ENCODE results near the gene RPS17.

Gene RPS17

DNA sequence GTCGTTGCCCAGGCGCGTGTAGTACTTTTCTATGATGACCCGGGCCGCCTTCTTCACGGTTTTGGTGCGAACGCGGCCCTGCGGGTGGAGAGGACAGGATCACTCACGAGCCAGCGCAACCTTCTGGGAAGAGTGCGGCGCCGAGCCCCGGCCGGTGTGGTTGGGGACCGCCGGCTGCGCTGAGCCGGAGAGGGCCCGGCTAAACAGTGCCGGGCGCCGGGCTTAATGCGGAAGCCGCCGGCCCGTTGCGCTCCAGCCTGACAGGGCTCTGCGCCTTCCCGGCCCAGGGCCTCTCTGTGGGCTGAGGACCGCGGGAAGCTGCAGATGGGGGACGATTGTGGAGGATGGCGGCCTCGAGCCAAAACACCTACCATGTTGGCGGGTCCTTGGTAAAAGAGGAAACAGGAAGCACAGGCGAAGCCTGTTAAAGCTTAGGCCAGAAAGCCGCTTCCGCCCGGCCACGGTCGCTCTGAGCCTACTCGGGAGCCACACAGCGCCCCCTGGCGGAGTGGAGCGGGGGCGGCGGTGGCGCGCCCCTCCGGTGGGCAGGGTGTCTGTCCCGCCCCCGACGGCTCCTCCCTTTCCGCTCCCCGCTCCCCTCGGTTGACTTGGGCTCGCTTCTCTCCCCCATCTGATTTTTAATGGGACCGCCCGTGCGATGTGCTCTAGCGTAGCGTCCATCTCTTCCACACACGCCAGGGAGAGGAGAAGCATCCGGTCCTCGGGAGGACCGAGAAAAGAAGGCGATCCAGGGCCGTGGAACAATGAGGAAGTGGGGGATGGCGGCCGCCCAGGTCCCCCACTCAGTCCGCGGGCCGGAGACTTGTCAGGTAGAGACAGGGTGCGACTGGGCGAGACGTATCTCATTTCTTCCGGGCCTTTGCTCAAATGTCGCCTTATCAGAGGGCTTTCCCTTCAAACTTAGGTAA, at the start of gene RPS17:
Gene RPS17 (minus strand): TSS at position 403 of the 929 bp plus-strand sequence. CDS start 29 bp downstream, at position 374.
- DNase-seq (ENCODE audit: low read depth in 2 of 2), result peak; percentile 93 to 97

GRCh38 chr15:82587805-82588204, 47.5 kb upstream of the RPS17 start:
- no peak for DNase-seq (ENCODE audit: low read depth in 2 of 2)

DNA sequence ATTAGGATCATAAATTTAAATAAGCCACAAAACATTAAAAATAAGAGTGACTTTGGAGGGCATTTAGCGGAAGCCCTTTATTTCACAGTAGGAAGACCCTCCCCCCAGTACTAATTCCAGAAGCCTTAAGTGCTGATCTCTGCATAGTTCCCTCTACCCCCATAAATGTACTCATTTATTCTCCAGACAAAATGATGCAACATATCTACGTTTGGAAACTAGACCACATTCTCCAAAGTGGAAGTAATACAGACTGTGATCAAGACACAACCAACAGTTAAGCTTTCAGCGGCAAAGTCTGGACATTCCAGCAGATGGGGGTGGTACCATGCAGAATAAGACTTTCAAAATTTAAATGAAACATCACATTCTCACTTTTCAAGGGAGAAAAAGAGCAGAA, 44.8 kb upstream of the RPS17 start:
- DNase-seq (ENCODE audit: low read depth in 2 of 2), result no peak

DNA sequence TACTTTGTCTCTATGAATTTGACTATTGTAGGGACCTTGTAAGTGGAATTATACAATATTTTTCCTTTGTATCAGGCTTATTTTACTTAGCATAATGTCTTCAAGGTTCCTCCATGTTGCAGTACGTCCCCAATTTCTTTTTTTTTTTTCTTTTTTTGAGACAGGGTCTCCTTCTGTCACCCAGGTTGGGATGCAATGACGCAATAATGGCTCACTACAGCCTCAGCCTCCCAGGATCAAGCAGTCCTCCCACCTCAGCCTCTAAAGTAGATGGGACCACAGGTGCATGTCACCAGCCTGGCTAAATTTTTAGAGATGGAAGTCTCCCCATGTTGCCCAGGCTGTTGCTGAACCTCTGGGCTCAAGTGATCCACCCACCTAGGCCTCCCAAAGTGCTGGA, 40.5 kb upstream of the RPS17 start:
- no peak for DNase-seq (ENCODE audit: low read depth in 2 of 2)

GRCh38 chr15:82575335-82575734, 35.1 kb upstream of the RPS17 start:
- DNase-seq (ENCODE audit: low read depth in 2 of 2), result no peak

- no peak for DNase-seq (ENCODE audit: low read depth in 2 of 2)
Measured at GRCh38 chr15:82572986-82573385, 32.7 kb upstream of the RPS17 start.

DNA sequence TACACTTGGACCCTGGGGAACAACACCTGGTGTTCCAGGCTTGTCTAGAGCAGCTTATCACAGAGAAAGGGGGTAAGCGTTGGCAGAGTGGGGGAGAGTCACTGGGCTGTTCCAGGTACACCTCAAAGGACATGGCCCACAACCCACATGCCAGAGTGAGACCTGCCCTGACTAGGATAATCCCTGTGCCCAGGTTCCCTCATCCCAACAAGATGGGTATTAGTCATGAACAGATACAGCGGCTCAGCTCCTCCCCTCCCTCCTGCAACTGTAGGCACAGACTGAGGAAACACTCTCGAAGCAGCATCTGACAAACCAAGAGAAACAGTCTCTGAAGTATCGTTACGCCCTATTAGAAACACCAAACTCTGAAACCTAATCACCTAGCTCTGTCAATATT, 32.1 kb upstream of the RPS17 start:
- DNase-seq (ENCODE audit: low read depth in 2 of 2), result no peak

DNA sequence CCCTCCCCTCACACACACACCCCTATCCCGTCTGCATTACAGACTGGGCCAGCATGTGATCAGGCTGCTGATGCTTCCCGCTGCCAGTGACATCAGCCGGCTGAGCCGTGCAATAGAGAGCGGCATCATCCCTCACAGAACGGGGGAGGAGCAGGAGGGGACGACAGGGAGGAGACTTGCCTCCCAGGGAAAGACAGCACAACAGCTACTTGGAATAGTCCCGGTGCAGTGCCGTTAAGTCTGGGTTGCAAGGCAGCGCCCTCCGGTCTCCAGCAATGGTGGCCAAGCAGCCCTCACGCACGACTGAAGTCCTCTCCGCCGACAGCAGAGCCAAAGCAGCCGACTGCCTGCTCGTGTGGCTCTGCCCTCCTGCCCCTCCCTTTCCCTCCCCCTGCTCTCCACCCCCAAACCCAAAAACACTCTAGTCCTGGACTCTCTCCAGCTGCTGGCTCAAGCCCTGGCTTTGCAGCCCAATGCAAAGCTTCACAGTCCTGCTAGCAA, 31.5 kb upstream of the RPS17 start:
- no peak for DNase-seq (ENCODE audit: low read depth in 2 of 2)

- no peak for DNase-seq (ENCODE audit: low read depth in 2 of 2)
Measured at GRCh38 chr15:82570721-82571508, 30.7 kb upstream of the RPS17 start.

DNA sequence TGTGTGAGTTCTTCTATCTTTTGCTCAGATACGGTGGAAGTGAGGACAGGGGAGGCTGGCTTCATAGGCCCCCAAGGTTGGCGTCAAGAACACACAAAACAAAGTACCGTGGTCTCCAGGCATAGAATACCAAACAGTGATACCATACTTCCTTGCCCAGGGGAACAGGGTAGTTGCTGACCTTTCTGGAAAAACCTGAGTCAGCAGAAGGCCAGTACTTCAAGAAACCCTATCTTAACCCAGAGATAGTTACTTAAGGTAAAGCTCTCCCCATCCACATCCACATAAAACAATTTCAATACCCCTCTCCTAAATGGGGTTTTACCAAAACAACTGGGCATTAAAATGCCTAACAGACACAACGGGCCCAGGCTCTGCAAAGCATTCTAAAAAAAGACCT, 29.6 kb upstream of the RPS17 start:
- no peak for DNase-seq (ENCODE audit: low read depth in 2 of 2)

DNA sequence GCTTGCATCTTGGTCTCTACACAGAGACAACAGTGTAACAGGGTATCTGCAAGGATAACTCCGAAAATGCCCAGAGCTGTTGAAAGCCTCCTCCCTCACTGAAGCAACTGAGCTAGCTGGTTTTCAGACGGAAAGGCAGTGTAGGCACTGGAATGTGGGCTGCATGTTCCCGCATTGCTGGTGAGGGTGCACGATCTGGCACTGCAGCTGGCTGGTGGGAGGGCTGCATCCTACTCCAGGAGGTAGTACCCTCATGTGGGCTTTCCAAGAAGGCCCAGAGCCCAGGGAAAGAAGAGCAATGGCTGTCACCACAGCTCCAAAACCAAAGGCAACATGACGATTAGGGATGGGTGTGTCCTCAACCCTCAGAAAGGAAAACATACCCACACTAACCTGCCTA, 28.7 kb upstream of the RPS17 start:
- no peak for DNase-seq (ENCODE audit: low read depth in 2 of 2)

DNA sequence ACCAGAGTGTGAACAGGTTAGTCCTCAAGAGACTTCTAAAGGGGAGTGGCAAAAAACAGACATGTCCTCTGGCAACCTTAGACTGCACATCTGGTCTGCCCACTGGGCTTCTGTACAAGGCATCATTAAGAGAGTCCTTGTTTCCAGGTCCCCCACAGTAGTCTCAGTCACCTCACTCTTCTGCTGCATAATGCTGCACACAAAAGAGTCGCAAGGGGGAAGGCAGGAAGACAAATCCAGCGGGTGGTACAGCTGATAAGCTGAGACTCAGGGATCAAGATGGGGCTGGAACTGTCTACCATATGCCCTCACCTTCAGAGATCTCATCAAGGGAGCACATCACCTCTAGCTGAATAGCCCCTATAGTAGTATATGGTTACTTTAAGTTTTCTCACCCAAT, 27.4 kb upstream of the RPS17 start:
- no peak for DNase-seq (ENCODE audit: low read depth in 2 of 2)

DNA sequence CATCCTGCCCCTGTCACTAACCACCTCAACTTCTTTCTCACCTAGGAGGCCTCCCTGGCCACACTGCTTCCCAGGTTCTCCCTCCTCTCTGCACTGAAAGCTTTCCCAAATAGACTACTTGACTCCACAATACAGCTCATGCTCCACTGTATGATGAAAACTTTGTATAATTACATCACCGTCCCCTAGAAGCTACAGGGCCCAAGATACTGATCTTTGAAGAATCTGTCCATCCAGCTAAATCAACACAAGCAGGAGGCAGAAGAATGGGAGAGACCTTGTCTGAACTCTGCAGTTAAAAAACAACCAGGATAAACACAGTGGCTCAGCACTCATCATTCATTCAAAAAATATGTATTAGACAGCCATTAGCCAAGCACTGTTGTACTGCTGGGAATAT, 26.4 kb upstream of the RPS17 start:
- no peak for DNase-seq (ENCODE audit: low read depth in 2 of 2)

- no peak for DNase-seq (ENCODE audit: low read depth in 2 of 2)
Measured at GRCh38 chr15:82558502-82558901, 18.2 kb upstream of the RPS17 start.

GRCh38 chr15:82556315-82557035, 16.2 kb upstream of the RPS17 start:
- no peak for DNase-seq (ENCODE audit: low read depth in 2 of 2)

DNA sequence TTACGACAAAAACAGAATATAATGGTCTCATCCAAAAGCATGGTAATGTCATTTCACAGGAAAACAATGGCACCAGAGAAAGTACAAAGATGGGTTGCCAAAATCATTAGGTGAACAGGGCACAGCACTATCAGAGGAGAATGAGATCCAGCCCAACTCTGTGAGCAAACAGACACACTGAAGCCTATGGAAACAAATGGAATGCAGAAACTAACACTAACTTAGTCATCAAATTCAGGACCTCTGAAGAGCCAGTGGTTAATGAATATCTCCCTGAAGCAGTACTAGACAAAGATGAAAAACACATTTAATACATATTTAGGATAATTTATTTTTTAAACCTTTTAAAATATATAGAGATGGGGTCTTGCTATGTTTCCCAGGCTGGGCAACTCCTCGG, 14.6 kb upstream of the RPS17 start:
- DNase-seq (ENCODE audit: low read depth in 2 of 2), result no peak

DNA sequence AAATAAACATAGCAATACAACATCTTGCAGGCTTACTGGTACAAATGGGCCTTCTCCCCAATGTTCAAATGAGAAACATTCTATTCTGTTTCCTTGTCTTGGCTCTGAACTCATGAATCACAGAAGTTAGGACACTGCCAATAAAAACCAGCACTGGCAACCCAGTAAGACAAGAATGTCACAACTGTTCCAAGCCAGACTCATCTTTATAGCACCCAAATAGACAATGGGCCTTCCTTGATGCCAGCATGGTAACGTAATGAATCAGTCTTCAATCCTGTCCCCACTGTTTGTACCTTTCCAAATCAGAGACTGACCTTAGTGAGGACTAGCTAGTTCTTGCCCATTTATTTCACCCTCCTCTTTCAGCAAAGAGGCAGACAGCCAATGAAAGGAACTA, 14.1 kb upstream of the RPS17 start:
- no peak for DNase-seq (ENCODE audit: low read depth in 2 of 2)

- DNase-seq (ENCODE audit: low read depth in 2 of 2), result no peak
Measured at GRCh38 chr15:82553846-82554245, 13.6 kb upstream of the RPS17 start.

DNA sequence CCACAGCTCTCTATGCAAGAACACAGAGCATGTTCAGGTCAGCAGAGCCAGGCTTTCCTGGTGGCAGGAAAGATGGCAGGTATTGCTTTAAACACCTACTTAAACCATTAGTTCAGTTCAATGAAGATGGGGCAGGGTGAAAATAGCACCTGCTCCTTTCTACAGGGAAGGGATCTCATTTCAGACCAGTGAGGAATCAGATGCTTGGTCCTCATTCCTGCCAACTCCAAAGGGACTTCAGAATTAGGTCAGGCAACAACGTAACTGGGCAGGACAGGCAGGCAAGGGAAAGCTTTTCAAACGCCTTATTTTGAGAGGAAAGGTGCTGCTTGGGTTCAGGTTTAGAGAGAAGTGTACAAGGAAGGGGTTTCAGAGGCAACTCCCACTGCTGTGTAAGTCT, 12.6 kb upstream of the RPS17 start:
- no peak for DNase-seq (ENCODE audit: low read depth in 2 of 2)

DNA sequence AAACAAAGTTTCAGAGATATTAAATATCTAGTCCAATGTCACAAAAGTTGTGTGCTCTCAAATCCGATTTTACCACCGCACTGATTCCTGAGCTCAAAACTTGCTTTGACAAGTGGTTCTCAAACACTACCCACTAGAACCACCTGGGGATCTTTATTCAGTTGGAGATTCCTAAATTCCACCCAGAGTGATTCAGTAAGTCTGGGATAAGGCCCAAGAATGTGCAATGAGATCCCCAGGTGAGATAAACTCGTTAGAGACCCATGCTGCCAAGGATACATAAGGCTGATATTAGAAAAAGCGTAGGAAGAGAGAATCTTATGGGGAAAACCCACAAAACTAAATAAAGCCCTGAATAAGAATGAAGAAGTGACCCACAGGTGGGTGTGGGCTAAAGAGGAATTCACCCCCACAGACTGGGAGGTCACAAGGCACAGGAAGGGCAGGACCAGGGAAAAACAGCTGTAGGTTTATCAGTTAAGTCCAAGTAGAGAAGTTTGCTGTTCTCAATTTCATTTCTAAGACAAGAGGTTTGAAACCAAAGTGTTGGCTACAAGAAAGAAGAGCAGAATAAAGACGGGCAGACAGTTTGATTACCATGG, 11.5 kb upstream of the RPS17 start:
- DNase-seq (ENCODE audit: low read depth in 2 of 2), result no peak

DNA sequence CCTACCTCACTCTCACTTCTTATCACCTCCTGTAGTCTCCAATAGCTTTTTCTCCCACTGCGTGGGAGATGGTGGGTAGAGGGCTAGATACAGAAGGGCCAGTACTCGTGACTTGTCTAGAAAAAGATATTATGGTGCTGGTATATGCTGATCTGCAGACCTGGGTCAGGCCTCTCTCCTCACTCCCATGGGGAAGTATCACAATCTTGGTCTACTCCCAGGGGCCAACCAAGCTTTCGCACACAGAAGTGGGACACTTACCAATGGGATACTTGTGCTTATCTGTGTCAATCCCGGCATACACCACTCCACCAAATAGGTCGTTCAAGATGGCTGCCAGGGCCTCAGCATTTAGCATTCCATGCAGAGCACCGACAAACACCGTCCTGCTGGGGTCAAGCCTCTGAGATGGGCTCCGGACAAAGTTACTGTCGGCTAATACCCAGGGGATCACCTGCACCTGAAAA, 9.0 kb upstream of the RPS17 start:
- DNase-seq (ENCODE audit: low read depth in 2 of 2), result no peak

GRCh38 chr15:82548700-82549099, 8.4 kb upstream of the RPS17 start:
- DNase-seq (ENCODE audit: low read depth in 2 of 2), result no peak
